Keratinocyte (primary cell): ENCODE data around the gene CRISPLD2. TPM values are rescaled to one million over a fixed set of nuclear protein-coding genes. Genes with fewer than 3 reads are reported as not detected.

ENCODE experiments used
- DNase-seq: peaks from one replicate; pipeline ENCODE4 v3.0.0-alpha.2; 2011; ENCODE audit warnings: low read depth, missing footprints, low spot score
- FAIRE-seq: peaks from 2 replicates; lab custom pipeline; 2011; peaks lifted over from hg19 to GRCh38; lab: Jason Lieb, UNC
- H2AFZ ChIP-seq: 2 replicates; pipeline ENCODE4 v1.6.0; 2012; ENCODE audit warnings: low read length, control low read depth, inconsistent platforms; ENCODE audit not compliant: control insufficient read depth
- H3K27ac ChIP-seq: 2 replicates; pipeline ENCODE4 v1.5.1; 2011; ENCODE audit warnings: low read length; ENCODE audit not compliant: control insufficient read depth, insufficient read depth
- H3K27me3 ChIP-seq: 3 replicates; pipeline ENCODE4 v1.6.0; 2011; ENCODE audit warnings: low read length; ENCODE audit not compliant: control insufficient read depth, insufficient read depth; ENCODE audit errors: extremely low read depth
- H3K36me3 ChIP-seq, 2 experiments: 2 replicates in 1 of 2; 3 replicates in 1 of 2; pipeline ENCODE4 v1.5.1; 2011; ENCODE audit warnings: low read length in 2 of 2, mild to moderate bottlenecking in 1 of 2; ENCODE audit not compliant: control insufficient read depth in 2 of 2, insufficient read depth in 2 of 2; ENCODE audit errors: extremely low read depth in 1 of 2
- H3K4me1 ChIP-seq: 3 replicates; pipeline ENCODE4 v1.5.1; 2011; ENCODE audit warnings: low read length; ENCODE audit not compliant: control insufficient read depth, insufficient read depth; ENCODE audit errors: extremely low read depth
- H3K4me2 ChIP-seq: 3 replicates; pipeline ENCODE4 v1.6.0; 2011; ENCODE audit warnings: low read depth, low read length; ENCODE audit not compliant: control insufficient read depth, insufficient read depth; ENCODE audit errors: extremely low read depth
- H3K4me3 ChIP-seq, 3 experiments: fragments of 200-600 bp in 1 of 3; sonication (generic) in 1 of 3; 2 replicates in 2 of 3; 3 replicates in 1 of 3; pipeline ENCODE4 v1.5.1; 2011 to 2016; ENCODE audit warnings: low read length in 3 of 3, mild to moderate bottlenecking in 3 of 3, control low read depth in 2 of 3, inconsistent platforms in 1 of 3, low read depth in 1 of 3, mixed read lengths in 1 of 3, mixed run types in 1 of 3, moderate library complexity in 1 of 3; ENCODE audit not compliant: control insufficient read depth in 2 of 3, insufficient read depth in 2 of 3; ENCODE audit errors: extremely low read depth in 1 of 3
- H3K79me2 ChIP-seq: 2 replicates; pipeline ENCODE4 v1.6.0; 2012; ENCODE audit warnings: low read length; ENCODE audit not compliant: control insufficient read depth, insufficient read depth
- H3K9ac ChIP-seq: 3 replicates; pipeline ENCODE4 v1.6.0; 2011; ENCODE audit warnings: low read length; ENCODE audit not compliant: control insufficient read depth, insufficient read depth; ENCODE audit errors: extremely low read depth
- H3K9me1 ChIP-seq: 3 replicates; pipeline ENCODE4 v1.6.0; 2011; ENCODE audit warnings: low read length; ENCODE audit not compliant: control insufficient read depth, insufficient read depth; ENCODE audit errors: extremely low read depth
- H3K9me3 ChIP-seq: 2 replicates; pipeline ENCODE4 v1.5.1; 2012; ENCODE audit warnings: low read depth, low read length; ENCODE audit not compliant: control insufficient read depth
- H4K20me1 ChIP-seq: 3 replicates; pipeline ENCODE4 v1.6.0; 2011; ENCODE audit warnings: low read length; ENCODE audit not compliant: control insufficient read depth, insufficient read depth; ENCODE audit errors: extremely low read depth
- CTCF ChIP-seq, 3 experiments: IDR thresholded peaks in 1 of 3; conservative IDR thresholded peaks in 1 of 3; optimal IDR thresholded peaks in 1 of 3; 2 replicates in 2 of 3; 3 replicates in 1 of 3; pipeline versions ENCODE3 to v1.5.1; 2011; ENCODE audit warnings: low read length in 3 of 3, mild to moderate bottlenecking in 3 of 3, moderate library complexity in 2 of 3, control low read depth in 1 of 3, inconsistent platforms in 1 of 3; ENCODE audit not compliant: insufficient read depth in 2 of 3; ENCODE audit errors: extremely low read depth in 1 of 3
- EZH2 ChIP-seq: IDR thresholded peaks from one replicate; pipeline ENCODE4 v1.6.1; 2012; ENCODE audit warnings: inconsistent platforms, mild to moderate bottlenecking, low read length, moderate library complexity
- dilution Hi-C: fragments of 300-500 bp; cut with MboI; formaldehyde crosslinking; loops from one replicate; pipeline ENCODE4 v1.7.0; 2020; ENCODE audit warnings: low sequenced_read_pairs; ENCODE audit not compliant: extremely low pct_ligation_motif_present
- polyA plus RNA-seq, 5 experiments: library from polyadenylated mRNA; depleted of rRNA in 3 of 5; stranded (reverse) in 3 of 5; stranded (forward) in 1 of 5; unstranded in 1 of 5; fragments of >200 nt; gene quantifications; 1 replicate in 1 of 5; 2 replicates in 3 of 5; 3 replicates in 1 of 5; pipeline versions ENCODE4 v1.2.1 to v1.2.3, GENCODE V29; 2011 to 2012; ENCODE audit warnings: missing spikeins in 2 of 5, low read depth in 1 of 5, low replicate concordance in 1 of 5

Gene CRISPLD2
- polyA plus RNA-seq, 1 donor (not counting 4 experiments of a cell fraction or from before 2014, with no cell fraction given): 1.2 TPM

GRCh38 chr16:84817206-84817605 is 2.6 kb upstream of the CRISPLD2 start:
- Histone ChIP-seq H3K4me3 (no peak overlapping the region), H3K27ac (no peak overlapping the region), H4K20me1 (peaks cover 6% of the 10 kb centered on the region), H3K27me3 (peaks cover 50% of the 10 kb centered on the region), H3K4me2 (no peak overlapping the region), H2AFZ (no peak overlapping the region), H3K36me3 (no peaks in the 10 kb centered on the region), H3K9me3 (no peaks in the 10 kb centered on the region), H3K79me2 (no peaks in the 10 kb centered on the region), H3K4me1 (peaks cover 15% of the 10 kb centered on the region), H3K9ac (no peak overlapping the region), H3K9me1 (no peaks in the 10 kb centered on the region)
- FAIRE-seq (no peak), DNase-seq (no peak)
- TF ChIP-seq CTCF (optimal IDR thresholded peaks at IDR 0.05 in 1 of 3, IDR thresholded peaks at IDR 0.05 in 1 of 3, conservative IDR thresholded peaks at IDR 0.05 in 1 of 3; ENCODE audit: extremely low read depth in 1 of 3, insufficient read depth in 2 of 3, low read length in 3 of 3) (no peak), EZH2 (no peak)
- dilution Hi-C loops: no loop called here

DNA sequence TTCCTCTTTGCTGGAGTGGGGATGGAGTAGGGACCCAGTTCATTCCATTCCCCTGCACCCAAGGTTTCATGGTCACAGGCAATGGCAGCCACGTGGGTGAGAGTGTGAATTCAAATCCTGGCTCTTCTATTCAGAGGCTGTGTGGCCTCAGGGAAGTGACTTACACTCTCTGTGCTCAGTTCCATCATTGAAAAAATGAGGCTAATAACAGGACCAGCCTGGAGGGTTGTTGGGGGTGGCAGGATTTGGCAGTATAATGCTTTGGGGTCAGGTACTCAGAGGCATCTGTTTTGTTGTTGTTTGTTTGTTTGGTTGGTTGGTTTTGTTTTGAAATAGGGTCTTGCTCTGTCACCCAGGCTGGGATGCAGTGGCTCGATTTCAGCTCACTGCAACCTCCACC is 2.2 kb upstream of the CRISPLD2 start:
- Histone ChIP-seq H3K27ac (no peak overlapping the region), H4K20me1 (peaks cover 6% of the 10 kb centered on the region), H3K9me3 (no peaks in the 10 kb centered on the region), H3K79me2 (no peaks in the 10 kb centered on the region), H3K4me1 (peaks cover 15% of the 10 kb centered on the region), H3K4me3 (no peak overlapping the region), H3K27me3 (peaks cover 46% of the 10 kb centered on the region), H3K36me3 (no peaks in the 10 kb centered on the region), H3K9me1 (no peaks in the 10 kb centered on the region), H3K4me2 (no peak overlapping the region), H3K9ac (no peak overlapping the region), H2AFZ (no peak overlapping the region)
- DNase-seq: no peak
- FAIRE-seq: no peak
- dilution Hi-C loops: no loop called here
- no peak for TF ChIP-seq EZH2
- no peak for TF ChIP-seq CTCF (optimal IDR thresholded peaks at IDR 0.05 in 1 of 3, IDR thresholded peaks at IDR 0.05 in 1 of 3, conservative IDR thresholded peaks at IDR 0.05 in 1 of 3; ENCODE audit: extremely low read depth in 1 of 3, insufficient read depth in 2 of 3, low read length in 3 of 3)
